Osteoblast (primary cell): ENCODE results near the gene CALCOCO2. TPM values are rescaled to one million over a fixed set of nuclear protein-coding genes. Genes with fewer than 3 reads are reported as not detected.

Source experiments
- DNase-seq: peaks from one replicate; pipeline ENCODE4 v3.0.0; 2011; ENCODE audit warnings: low spot score, mixed read lengths; ENCODE audit not compliant: insufficient read length; ENCODE audit errors: missing footprints
- H2AFZ ChIP-seq: 2 replicates; pipeline ENCODE4 v1.6.0; 2011; ENCODE audit warnings: mild to moderate bottlenecking, low read length
- H3K27ac ChIP-seq: 2 replicates; pipeline ENCODE4 v1.5.1; 2011; ENCODE audit warnings: mild to moderate bottlenecking, low read depth, low read length, moderate library complexity
- H3K27me3 ChIP-seq: 2 replicates; pipeline ENCODE4 v1.6.0; 2012; ENCODE audit warnings: mild to moderate bottlenecking, control low read depth, inconsistent platforms, low read length, moderate library complexity; ENCODE audit not compliant: insufficient read depth
- H3K36me3 ChIP-seq: 2 replicates; pipeline ENCODE4 v1.5.1; 2011; ENCODE audit warnings: mild to moderate bottlenecking, low read length, control low read depth, moderate library complexity; ENCODE audit not compliant: insufficient read depth
- H3K4me1 ChIP-seq: 2 replicates; pipeline ENCODE4 v1.5.1; 2011; ENCODE audit warnings: mild to moderate bottlenecking, low read length, control low read depth, moderate library complexity; ENCODE audit not compliant: insufficient read depth
- H3K4me2 ChIP-seq: 2 replicates; pipeline ENCODE4 v1.6.0; 2011; ENCODE audit warnings: mild to moderate bottlenecking, low read length; ENCODE audit not compliant: insufficient read depth
- H3K4me3 ChIP-seq: fragments of 200-600 bp; sonication (generic); 3 replicates; pipeline ENCODE4 v1.5.1; 2012; ENCODE audit warnings: mild to moderate bottlenecking, low read length, inconsistent platforms; ENCODE audit not compliant: insufficient read depth
- H3K79me2 ChIP-seq: 2 replicates; pipeline ENCODE4 v1.6.0; 2012; ENCODE audit warnings: mild to moderate bottlenecking, low read length, control low read depth, inconsistent platforms; ENCODE audit not compliant: insufficient read depth
- H3K9me3 ChIP-seq: 2 replicates; pipeline ENCODE4 v1.5.1; 2011; ENCODE audit warnings: low read depth, low read length, control low read depth
- H4K20me1 ChIP-seq: 2 replicates; pipeline ENCODE4 v1.6.0; 2012; ENCODE audit warnings: mild to moderate bottlenecking, low read length, control low read depth; ENCODE audit not compliant: insufficient read depth
- total RNA-seq: library from RNA; depleted of rRNA; stranded (reverse); fragments of >200 nt; gene quantifications from 2 replicates; pipeline ENCODE4 v1.2.3, GENCODE V29; 2012
- TF ChIP-seq, protein P1 (sequence below): IDR thresholded peaks from 2 replicates; pipeline ENCODE4 v1.5.1; 2011; ENCODE audit warnings: mild to moderate bottlenecking, low read depth, low read length, moderate library complexity; ENCODE audit errors: extremely low read depth

Gene CALCOCO2
- total RNA-seq, 1 donor = 105 TPM

GRCh38 chr17:48799069-48799723, 31.6 kb upstream of the CALCOCO2 start:
- no peak overlapping the region for H3K4me3 ChIP-seq
- H3K79me2 ChIP-seq = no peaks in the 10 kb centered on the region
- no peak overlapping the region for H3K4me2 ChIP-seq
- H3K36me3 ChIP-seq = no peaks in the 10 kb centered on the region
- TF ChIP-seq, protein P1, sequence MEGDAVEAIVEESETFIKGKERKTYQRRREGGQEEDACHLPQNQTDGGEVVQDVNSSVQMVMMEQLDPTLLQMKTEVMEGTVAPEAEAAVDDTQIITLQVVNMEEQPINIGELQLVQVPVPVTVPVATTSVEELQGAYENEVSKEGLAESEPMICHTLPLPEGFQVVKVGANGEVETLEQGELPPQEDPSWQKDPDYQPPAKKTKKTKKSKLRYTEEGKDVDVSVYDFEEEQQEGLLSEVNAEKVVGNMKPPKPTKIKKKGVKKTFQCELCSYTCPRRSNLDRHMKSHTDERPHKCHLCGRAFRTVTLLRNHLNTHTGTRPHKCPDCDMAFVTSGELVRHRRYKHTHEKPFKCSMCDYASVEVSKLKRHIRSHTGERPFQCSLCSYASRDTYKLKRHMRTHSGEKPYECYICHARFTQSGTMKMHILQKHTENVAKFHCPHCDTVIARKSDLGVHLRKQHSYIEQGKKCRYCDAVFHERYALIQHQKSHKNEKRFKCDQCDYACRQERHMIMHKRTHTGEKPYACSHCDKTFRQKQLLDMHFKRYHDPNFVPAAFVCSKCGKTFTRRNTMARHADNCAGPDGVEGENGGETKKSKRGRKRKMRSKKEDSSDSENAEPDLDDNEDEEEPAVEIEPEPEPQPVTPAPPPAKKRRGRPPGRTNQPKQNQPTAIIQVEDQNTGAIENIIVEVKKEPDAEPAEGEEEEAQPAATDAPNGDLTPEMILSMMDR = no peak
- H3K27ac ChIP-seq = no peak overlapping the region
- H4K20me1 ChIP-seq = no peaks in the 10 kb centered on the region
- no peaks in the 10 kb centered on the region for H3K9me3 ChIP-seq
- no peak for DNase-seq
- H3K27me3 ChIP-seq = peaks cover 11% of the 10 kb centered on the region
- peaks cover 7% of the 10 kb centered on the region for H3K4me1 ChIP-seq
- no peak overlapping the region for H2AFZ ChIP-seq

DNA sequence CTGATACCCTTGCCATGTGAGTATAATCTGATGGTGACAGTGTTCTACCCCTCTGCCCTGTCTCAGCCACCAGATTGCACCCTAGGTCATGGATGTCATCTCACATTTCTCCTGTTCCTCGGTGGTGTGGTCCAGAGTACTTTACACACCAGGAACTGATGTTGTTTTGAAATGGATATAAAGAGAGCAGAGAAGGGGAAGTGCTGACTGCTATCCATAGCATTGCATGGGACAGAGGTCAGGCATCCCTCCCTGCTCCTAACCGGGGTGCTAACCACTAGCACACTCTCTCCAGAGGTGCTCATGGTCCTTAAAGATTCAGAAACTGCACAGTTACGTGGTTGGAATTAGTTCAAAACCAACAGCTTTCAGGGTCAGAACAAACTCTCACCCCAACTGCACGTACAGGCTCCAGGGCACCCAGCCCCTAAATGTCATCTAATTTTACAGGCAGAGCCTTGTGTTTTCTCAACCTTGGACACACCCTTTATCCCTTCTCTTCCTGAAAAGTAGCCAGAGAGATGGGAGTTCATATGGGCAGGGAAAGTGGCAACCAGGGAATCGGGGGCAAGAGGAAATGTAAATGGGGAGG, 30.1 kb upstream of the CALCOCO2 start:
- no peak overlapping the region for H3K4me3 ChIP-seq
- no peaks in the 10 kb centered on the region for H3K36me3 ChIP-seq
- no peak overlapping the region for H3K27ac ChIP-seq
- DNase-seq = no peak
- H3K27me3 ChIP-seq = peaks cover 17% of the 10 kb centered on the region
- peaks cover 3% of the 10 kb centered on the region for H3K4me1 ChIP-seq
- H3K79me2 ChIP-seq = no peaks in the 10 kb centered on the region
- H2AFZ ChIP-seq = no peak overlapping the region
- no peak overlapping the region for H3K4me2 ChIP-seq
- no peaks in the 10 kb centered on the region for H3K9me3 ChIP-seq
- TF ChIP-seq, protein P1 = no peak
- no peaks in the 10 kb centered on the region for H4K20me1 ChIP-seq

DNA sequence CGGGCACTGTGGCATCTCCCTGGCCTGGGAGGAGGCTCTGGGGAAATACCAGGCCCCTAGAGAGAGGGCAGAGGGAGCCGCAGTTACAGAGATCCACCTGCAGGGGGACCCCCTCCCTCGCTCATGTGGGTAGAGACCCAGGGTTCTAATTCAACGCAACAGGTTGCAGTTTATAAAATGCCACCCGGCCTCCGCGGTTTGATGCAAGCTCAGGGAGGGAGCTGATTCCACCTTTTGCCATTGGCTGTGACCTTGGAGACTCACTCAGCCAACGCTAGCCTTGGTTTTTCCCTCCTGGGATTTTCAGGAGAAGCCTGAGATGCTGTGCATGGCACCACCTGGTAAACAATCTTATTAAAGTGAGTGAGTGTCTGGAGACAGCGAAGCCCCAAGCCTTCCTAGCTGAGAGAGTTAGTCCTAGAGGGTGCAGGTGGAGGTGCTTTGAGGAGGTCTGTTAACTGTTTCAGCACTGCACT, 25.9 kb upstream of the CALCOCO2 start:
- no peak overlapping the region for H3K4me2 ChIP-seq

DNA sequence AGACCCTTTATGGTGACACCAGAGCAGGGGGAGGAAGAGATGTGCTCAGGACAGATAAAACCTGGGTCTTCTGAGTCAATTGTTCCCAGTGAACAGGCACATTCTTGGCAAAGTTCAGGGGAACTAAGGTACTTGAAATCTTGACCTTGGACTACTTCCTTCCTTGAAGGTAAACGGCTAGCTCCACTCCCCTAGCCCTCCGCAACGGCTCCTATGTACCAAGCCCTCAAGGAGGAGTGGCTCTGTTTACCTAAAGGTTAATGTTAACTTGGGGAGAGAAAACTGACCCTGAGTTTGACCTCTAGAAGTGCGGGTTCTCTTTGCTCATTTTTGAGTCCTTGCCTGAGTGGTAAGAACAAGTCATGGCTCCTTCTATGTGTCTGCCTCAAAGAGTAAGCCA, 21.7 kb upstream of the CALCOCO2 start:
- no peaks in the 10 kb centered on the region for H4K20me1 ChIP-seq
- no peaks in the 10 kb centered on the region for H3K36me3 ChIP-seq
- H3K9me3 ChIP-seq = no peaks in the 10 kb centered on the region
- no peaks in the 10 kb centered on the region for H3K79me2 ChIP-seq
- H3K27me3 ChIP-seq = peaks cover 31% of the 10 kb centered on the region
- H3K4me3 ChIP-seq = no peak overlapping the region
- no peak overlapping the region for H3K4me2 ChIP-seq
- DNase-seq = no peak
- H2AFZ ChIP-seq = no peak overlapping the region
- no peak overlapping the region for H3K27ac ChIP-seq
- TF ChIP-seq, protein P1 = no peak
- H3K4me1 ChIP-seq = no peaks in the 10 kb centered on the region

More for the DNA sequence above, 25.9 kb upstream of the CALCOCO2 start:
- Histone ChIP-seq H3K27ac (no peak overlapping the region), H3K4me3 (no peak overlapping the region), H3K4me1 (no peaks in the 10 kb centered on the region), H3K79me2 (no peaks in the 10 kb centered on the region), H3K9me3 (no peaks in the 10 kb centered on the region), H4K20me1 (no peaks in the 10 kb centered on the region), H3K36me3 (no peaks in the 10 kb centered on the region), H2AFZ (no peak overlapping the region), H3K27me3 (peaks cover 18% of the 10 kb centered on the region)
- peak; percentile 92 for DNase-seq
- TF ChIP-seq, protein P1 = peak; percentile 92
